ENCODE data around the gene OR2T10.
"Not testable (repeated sequence)": the region's sequence is repeated elsewhere in the genome, so short reads cannot be mapped to it uniquely, and the experiment has no call there.

DNA sequence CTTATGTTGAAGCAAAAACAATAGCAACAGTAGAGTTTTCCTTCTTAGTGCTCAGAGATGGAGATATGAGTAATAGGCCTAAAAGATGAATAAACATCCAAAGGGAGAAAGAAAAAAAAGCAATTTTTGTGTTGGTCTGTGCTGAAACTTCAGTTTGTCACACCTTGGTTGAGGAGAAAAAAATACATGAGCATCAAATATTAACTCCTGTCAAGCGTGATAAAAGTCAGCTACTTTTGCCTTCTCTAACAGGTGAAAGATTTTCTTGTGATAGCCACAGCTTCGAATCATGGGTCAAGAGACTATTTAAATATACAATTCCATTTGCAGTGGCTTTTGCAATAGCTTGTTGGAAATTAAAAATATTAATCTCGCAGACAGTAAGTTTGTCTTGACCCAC lies 43.4 kb upstream of the OR2T10 start:
- TF ChIP-seq, protein P1, sequence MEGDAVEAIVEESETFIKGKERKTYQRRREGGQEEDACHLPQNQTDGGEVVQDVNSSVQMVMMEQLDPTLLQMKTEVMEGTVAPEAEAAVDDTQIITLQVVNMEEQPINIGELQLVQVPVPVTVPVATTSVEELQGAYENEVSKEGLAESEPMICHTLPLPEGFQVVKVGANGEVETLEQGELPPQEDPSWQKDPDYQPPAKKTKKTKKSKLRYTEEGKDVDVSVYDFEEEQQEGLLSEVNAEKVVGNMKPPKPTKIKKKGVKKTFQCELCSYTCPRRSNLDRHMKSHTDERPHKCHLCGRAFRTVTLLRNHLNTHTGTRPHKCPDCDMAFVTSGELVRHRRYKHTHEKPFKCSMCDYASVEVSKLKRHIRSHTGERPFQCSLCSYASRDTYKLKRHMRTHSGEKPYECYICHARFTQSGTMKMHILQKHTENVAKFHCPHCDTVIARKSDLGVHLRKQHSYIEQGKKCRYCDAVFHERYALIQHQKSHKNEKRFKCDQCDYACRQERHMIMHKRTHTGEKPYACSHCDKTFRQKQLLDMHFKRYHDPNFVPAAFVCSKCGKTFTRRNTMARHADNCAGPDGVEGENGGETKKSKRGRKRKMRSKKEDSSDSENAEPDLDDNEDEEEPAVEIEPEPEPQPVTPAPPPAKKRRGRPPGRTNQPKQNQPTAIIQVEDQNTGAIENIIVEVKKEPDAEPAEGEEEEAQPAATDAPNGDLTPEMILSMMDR (IDR thresholded peaks at IDR 0.05) = not testable (repeated sequence)
- not testable (repeated sequence) for TF ChIP-seq POLR2A (IDR thresholded peaks at IDR 0.05)
